HepG2 (cell line): ENCODE data around the gene CNNM4. TPM values are rescaled to one million over a fixed set of nuclear protein-coding genes. Genes with fewer than 3 reads are reported as not detected.
A peak's percentile ranks its signal among the peaks of the same experiment; 100 is the strongest.

Experiments used
- ATAC-seq: fragments of 200-7000 bp; cut with Tn5 transposase; 3 replicates; pipeline ENCODE4 v1.9.1; 2020; ENCODE audit warnings: mild to moderate bottlenecking, moderate library complexity
- BruUV-seq: library from RNA; stranded (reverse); fragments of 400-500 nt; replicated peaks from 2 replicates; lab custom pipeline; 2021; lab: Mats Ljungman, UMichigan
- CTCF ChIA-PET: fragments of 300-600 bp; formaldehyde crosslinking; extraction: SDS; loops from one replicate; lab custom pipeline; 2021; ENCODE audit warnings: low total read pairs, inconsistent platforms, low intra/inter-chr PET ratio; lab: Yijun Ruan, JAX
- POLR2A ChIA-PET: fragments of 350-600 bp; sonication (Branson Sonifier 250); formaldehyde crosslinking; loops from one replicate; lab custom pipeline; 2020; ENCODE audit warnings: antibody characterized with exemption, inconsistent platforms; lab: Yijun Ruan, JAX
- DNase-seq: peaks from one replicate; pipeline ENCODE4 v3.0.0-alpha.2; 2015; ENCODE audit warnings: low spot score
- FAIRE-seq: peaks from 3 replicates; lab custom pipeline; 2011; peaks lifted over from hg19 to GRCh38; lab: Jason Lieb, UNC
- H2AFZ ChIP-seq: one replicate; pipeline ENCODE4 v1.6.1; 2011; ENCODE audit warnings: low read length, inconsistent platforms
- H3K27ac ChIP-seq: fragments of 300-600 bp; 3 replicates; pipeline ENCODE4 v1.8.0; 2011; ENCODE audit warnings: mixed run types, mild to moderate bottlenecking, mixed read lengths, low read length, inconsistent platforms; ENCODE audit not compliant: insufficient read depth; ENCODE audit errors: extremely low read length
- H3K27me3 ChIP-seq, 2 experiments: fragments of 200-600 bp in 1 of 2; 2 replicates in 1 of 2; 3 replicates in 1 of 2; pipeline versions ENCODE4 v1.6.0 to v1.8.0; 2011; ENCODE audit warnings: low read length in 2 of 2, mild to moderate bottlenecking in 2 of 2, moderate library complexity in 2 of 2, inconsistent platforms in 1 of 2; ENCODE audit not compliant: insufficient read depth in 2 of 2, control insufficient read depth in 1 of 2
- H3K36me3 ChIP-seq, 2 experiments: fragments of 200-600 bp in 1 of 2; replicated peaks in 1 of 2; 2 replicates in 1 of 2; 3 replicates in 1 of 2; pipeline versions ENCODE4 v1.5.1 to v1.8.0; 2011; ENCODE audit warnings: low read length in 2 of 2, inconsistent platforms in 1 of 2; ENCODE audit not compliant: insufficient read depth in 2 of 2, control insufficient read depth in 1 of 2
- H3K4me1 ChIP-seq: 2 replicates; pipeline ENCODE4 v1.5.1; 2012; ENCODE audit warnings: low read length, inconsistent platforms; ENCODE audit not compliant: insufficient read depth
- H3K4me2 ChIP-seq: 2 replicates; pipeline ENCODE4 v1.6.0; 2011; ENCODE audit warnings: low read depth, low read length, inconsistent platforms
- H3K4me3 ChIP-seq, 3 experiments: fragments of 200-600 bp in 1 of 3; sonication (generic), shearing (Covaris generic) in 1 of 3; replicated peaks in 1 of 3; 2 replicates each; pipeline ENCODE4 v1.5.1; 2011 to 2016; ENCODE audit warnings: low read length in 3 of 3, inconsistent platforms in 2 of 3, low read depth in 2 of 3, mild to moderate bottlenecking in 2 of 3, control low read depth in 1 of 3, mixed read lengths in 1 of 3; ENCODE audit not compliant: insufficient read depth in 1 of 3
- H3K79me2 ChIP-seq: one replicate; pipeline ENCODE4 v1.6.1; 2011; ENCODE audit warnings: low read length, inconsistent platforms; ENCODE audit not compliant: insufficient read depth
- H3K9ac ChIP-seq: 2 replicates; pipeline ENCODE4 v1.6.0; 2011; ENCODE audit warnings: mild to moderate bottlenecking, low read depth, low read length, inconsistent platforms; ENCODE audit not compliant: insufficient read depth
- H3K9me3 ChIP-seq: 2 replicates; pipeline ENCODE4 v1.5.1; 2012; ENCODE audit warnings: mild to moderate bottlenecking, low read length
- H4K20me1 ChIP-seq: 2 replicates; pipeline ENCODE4 v1.6.0; 2011; ENCODE audit warnings: inconsistent platforms, mild to moderate bottlenecking, low read length, moderate library complexity; ENCODE audit not compliant: insufficient read depth
- CENPX ChIP-seq: sonication (generic); formaldehyde crosslinking; IDR thresholded peaks from 2 replicates; pipeline ENCODE4 v1.9.0; 2021; ENCODE audit warnings: mild to moderate bottlenecking, missing genetic modification reagents, moderate library complexity
- E2F5 ChIP-seq: sonication (generic); formaldehyde crosslinking; conservative IDR thresholded peaks from 2 replicates; pipeline ENCODE4 v1.4.0; 2020; ENCODE audit warnings: missing genetic modification reagents
- MBNL3 ChIP-seq: fragments of 250-450 bp; sonication (Bioruptor Pico); conservative IDR thresholded peaks from 2 replicates; pipeline ENCODE4 v1.8.0; 2022; ENCODE audit warnings: mild to moderate bottlenecking, inconsistent platforms
- MTA3 ChIP-seq: sonication (generic); formaldehyde crosslinking; IDR thresholded peaks from 2 replicates; pipeline ENCODE4 v1.4.0; 2020; ENCODE audit warnings: missing genetic modification reagents
- U2AF1 ChIP-seq: fragments of 200-400 bp; formaldehyde crosslinking; optimal IDR thresholded peaks from 2 replicates; pipeline ENCODE3; 2017; ENCODE audit warnings: mild to moderate bottlenecking, low read depth, low read length
- ZFP37 ChIP-seq: sonication (generic); formaldehyde crosslinking; IDR thresholded peaks from 2 replicates; pipeline ENCODE4 v1.4.0; 2020; ENCODE audit warnings: missing genetic modification reagents, borderline replicate concordance
- ZNF205 ChIP-seq: IDR thresholded peaks from 2 replicates; pipeline ENCODE4 v1.6.1; 2018; ENCODE audit warnings: missing biosample characterization, missing genetic modification reagents
- ZNF225 ChIP-seq: sonication (generic); formaldehyde crosslinking; IDR thresholded peaks from 2 replicates; pipeline ENCODE4 v1.4.0; 2020; ENCODE audit warnings: mild to moderate bottlenecking, missing genetic modification reagents
- ZNF253 ChIP-seq: sonication (generic); formaldehyde crosslinking; IDR thresholded peaks from 2 replicates; pipeline ENCODE4 v1.8.0; 2022; ENCODE audit warnings: mild to moderate bottlenecking, missing genetic modification reagents, borderline replicate concordance
- ZNF672 ChIP-seq: sonication (generic); formaldehyde crosslinking; IDR thresholded peaks from 2 replicates; pipeline ENCODE4 v1.8.1; 2022; ENCODE audit warnings: missing genetic modification reagents
- WGBS: methylation state at CpG from one replicate; pipeline ENCODE4 v1.1.6; 2017; ENCODE audit warnings: low lambda C conversion rate; 5-methylcytosine and 5-hydroxymethylcytosine counted together
- in situ Hi-C: cut with HindIII; loops from 2 replicates; pipeline ENCODE4 v1.10.0; 2017; ENCODE audit warnings: low pct_unique_long_range_greater_than_20kb; ENCODE audit not compliant: extremely low pct_ligation_motif_present
- intact Hi-C: fragments of 100-400 bp; cut with micrococcal nuclease; formaldehyde crosslinking; loops from one replicate; pipeline ENCODE4 v1.10.0; 2022; ENCODE audit not compliant: unreplicated experiment
- polyA plus RNA-seq, 8 experiments: library from polyadenylated mRNA; depleted of rRNA in 3 of 8; stranded (reverse) in 7 of 8; unstranded in 1 of 8; fragments of >200 nt; fragmentation: Illumina TruSeq in 4 of 8; extraction: Trizol in 4 of 8; gene quantifications; 2 replicates each; pipeline versions ENCODE4 v1.2.1 to v1.2.3, GENCODE V29; 2011 to 2016; ENCODE audit warnings: low read depth in 4 of 8, missing spikeins in 1 of 8, mixed read lengths in 1 of 8; ENCODE audit not compliant: insufficient read depth in 1 of 8
- total RNA-seq, 5 experiments: library from RNA; depleted of rRNA; stranded (reverse); fragments of >200 nt; fragmentation: Illumina TruSeq; extraction: Trizol; gene quantifications; 2 replicates each; pipeline ENCODE4 v1.2.3, GENCODE V29; 2016; ENCODE audit warnings: low read depth in 1 of 5
- TF ChIP-seq, protein P1 (sequence below): sonication (generic); formaldehyde crosslinking; IDR thresholded peaks from 2 replicates; pipeline ENCODE4 v1.8.1; 2023; ENCODE audit warnings: mild to moderate bottlenecking, missing genetic modification reagents
- TF ChIP-seq, protein P2 (sequence below): sonication (generic); formaldehyde crosslinking; IDR thresholded peaks from 2 replicates; pipeline ENCODE4 v1.5.0; 2020; ENCODE audit warnings: mild to moderate bottlenecking, missing genetic modification reagents

CNNM4 gene
- total and polyA plus RNA-seq, 2 of the 13 experiments (the other 11 are each of a cell fraction or from before 2014, with no cell fraction given): 5.9 to 8.4 TPM

DNA sequence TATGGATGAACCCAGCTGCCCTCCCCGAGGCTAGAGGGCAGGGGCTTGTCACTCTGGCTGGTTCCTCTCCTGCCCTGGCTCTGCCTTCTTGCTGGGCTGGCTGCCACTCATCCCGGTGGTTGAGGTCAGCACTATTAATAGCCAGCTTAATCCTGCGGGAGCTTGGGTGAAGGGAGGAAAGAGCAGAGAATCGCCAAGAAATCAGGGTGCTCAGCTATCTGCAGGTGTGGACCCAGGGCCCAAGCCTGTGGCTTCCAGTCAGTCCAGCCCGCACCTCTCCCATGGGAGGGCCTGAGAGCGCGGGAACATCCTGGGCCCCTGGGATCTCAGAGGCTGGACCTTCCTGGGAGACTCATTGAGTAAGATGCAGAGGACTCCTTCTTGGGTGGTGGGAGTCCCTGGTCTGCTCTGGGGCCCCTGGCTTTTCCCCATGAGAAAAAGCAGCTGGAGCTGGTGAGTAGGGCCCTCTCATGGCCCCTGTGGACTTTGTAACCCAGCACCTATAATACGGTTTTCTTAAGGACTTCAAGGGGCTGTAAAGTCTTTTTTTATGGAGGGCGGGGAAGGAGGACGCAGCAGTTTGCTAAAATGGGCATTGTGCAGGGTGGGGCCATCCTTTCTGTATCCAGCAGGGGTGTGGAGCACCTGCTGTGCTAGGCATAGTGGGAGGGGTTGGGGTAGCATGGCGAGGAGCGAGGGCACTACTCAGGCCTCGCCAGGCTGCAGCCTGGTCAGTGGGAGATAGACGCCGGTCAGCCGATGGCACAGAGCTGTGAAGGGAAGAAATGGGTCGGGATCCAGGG lies 27.9 kb downstream of the CNNM4 start:
- no peak for DNase-seq
- intact Hi-C loops (no loop called here), in situ Hi-C loops (no loop called here)
- no peak for FAIRE-seq
- ChIA-PET CTCF (no interaction called here), POLR2A (interaction anchor here (1.3 kb wide), 1 partner anchor 27 kb away, joined by 3 read pairs; the partner anchor contains the start of gene CNNM3)
- H3K4me1 ChIP-seq: peaks cover 42% of the 10 kb centered on the region
- no peak overlapping the region for H3K4me3 ChIP-seq
- TF ChIP-seq ZNF205 (no peak), ZNF253 (no peak), MBNL3 (CRISPR knock-in tag) (no peak)
- TF ChIP-seq, protein P1, sequence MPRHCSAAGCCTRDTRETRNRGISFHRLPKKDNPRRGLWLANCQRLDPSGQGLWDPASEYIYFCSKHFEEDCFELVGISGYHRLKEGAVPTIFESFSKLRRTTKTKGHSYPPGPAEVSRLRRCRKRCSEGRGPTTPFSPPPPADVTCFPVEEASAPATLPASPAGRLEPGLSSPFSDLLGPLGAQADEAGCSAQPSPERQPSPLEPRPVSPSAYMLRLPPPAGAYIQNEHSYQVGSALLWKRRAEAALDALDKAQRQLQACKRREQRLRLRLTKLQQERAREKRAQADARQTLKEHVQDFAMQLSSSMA (CRISPR knock-in tag): no peak
- no peaks in the 10 kb centered on the region for H3K9me3 ChIP-seq
- H3K27me3 ChIP-seq: no peaks in the 10 kb centered on the region
- no peaks in the 10 kb centered on the region for H3K79me2 ChIP-seq
- no peaks in the 10 kb centered on the region for H3K36me3 ChIP-seq
- BruUV-seq: no TSS peak
- H3K27ac ChIP-seq: no peak overlapping the region
- no peaks in the 10 kb centered on the region for H4K20me1 ChIP-seq
- 79% methylated on average over 15 of the region's 17 CpGs for WGBS
- H2AFZ ChIP-seq: no peak overlapping the region
- ATAC-seq: peak; percentile 48
- H3K9ac ChIP-seq: no peak overlapping the region
- no peak overlapping the region for H3K4me2 ChIP-seq

- intact Hi-C loops (no loop called here), in situ Hi-C loops (no loop called here)
- H3K4me1 ChIP-seq: peaks cover 45% of the 10 kb centered on the region
- WGBS: 84% methylated on average over 6 of the region's 6 CpGs
- no peak for FAIRE-seq
- no peak for ATAC-seq
- no peaks in the 10 kb centered on the region for H3K79me2 ChIP-seq
- no peak overlapping the region for H3K27ac ChIP-seq
- ChIA-PET POLR2A (no interaction called here), CTCF (no interaction called here)
- no peak overlapping the region for H3K4me2 ChIP-seq
- H2AFZ ChIP-seq: no peak overlapping the region
- H3K9me3 ChIP-seq: no peaks in the 10 kb centered on the region
- no peaks in the 10 kb centered on the region for H3K27me3 ChIP-seq
- no peak overlapping the region for H3K9ac ChIP-seq
- H3K4me3 ChIP-seq: no peak overlapping the region
- no peaks in the 10 kb centered on the region for H4K20me1 ChIP-seq
- no peaks in the 10 kb centered on the region for H3K36me3 ChIP-seq
- no peak for DNase-seq
- no TSS peak for BruUV-seq
- TF ChIP-seq ZNF672 (CRISPR knock-in tag) (no peak), MTA3 (CRISPR knock-in tag) (no peak), ZFP37 (CRISPR knock-in tag) (no peak), CENPX (CRISPR knock-in tag) (no peak), ZNF225 (CRISPR knock-in tag) (no peak), U2AF1 (no peak), E2F5 (CRISPR knock-in tag) (no peak)
- TF ChIP-seq, protein P2, sequence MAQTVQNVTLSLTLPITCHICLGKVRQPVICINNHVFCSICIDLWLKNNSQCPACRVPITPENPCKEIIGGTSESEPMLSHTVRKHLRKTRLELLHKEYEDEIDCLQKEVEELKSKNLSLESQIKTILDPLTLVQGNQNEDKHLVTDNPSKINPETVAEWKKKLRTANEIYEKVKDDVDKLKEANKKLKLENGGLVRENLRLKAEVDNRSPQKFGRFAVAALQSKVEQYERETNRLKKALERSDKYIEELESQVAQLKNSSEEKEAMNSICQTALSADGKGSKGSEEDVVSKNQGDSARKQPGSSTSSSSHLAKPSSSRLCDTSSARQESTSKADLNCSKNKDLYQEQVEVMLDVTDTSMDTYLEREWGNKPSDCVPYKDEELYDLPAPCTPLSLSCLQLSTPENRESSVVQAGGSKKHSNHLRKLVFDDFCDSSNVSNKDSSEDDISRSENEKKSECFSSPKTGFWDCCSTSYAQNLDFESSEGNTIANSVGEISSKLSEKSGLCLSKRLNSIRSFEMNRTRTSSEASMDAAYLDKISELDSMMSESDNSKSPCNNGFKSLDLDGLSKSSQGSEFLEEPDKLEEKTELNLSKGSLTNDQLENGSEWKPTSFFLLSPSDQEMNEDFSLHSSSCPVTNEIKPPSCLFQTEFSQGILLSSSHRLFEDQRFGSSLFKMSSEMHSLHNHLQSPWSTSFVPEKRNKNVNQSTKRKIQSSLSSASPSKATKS (CRISPR knock-in tag): no peak
Observed at GRCh38 chr2:96789245-96789617, 28.5 kb downstream of the CNNM4 start.
